Right lobe of liver (tissue), 6 donors: ENCODE data around the gene SGCD. TPM values are rescaled to one million over a fixed set of nuclear protein-coding genes. Genes with fewer than 3 reads are reported as not detected.

Source experiments
- ATAC-seq, 4 donors: fragments of 200-7000 bp; cut with Tn5 transposase; one replicate each; pipeline ENCODE4 v1.9.1; 2020; ENCODE audit warnings: mild to moderate bottlenecking in 4 of 4, moderate library complexity in 4 of 4
- DNase-seq, 3 donors: peaks; one replicate each; pipeline ENCODE4 v3.0.0-alpha.2; 2020
- H3K27ac ChIP-seq, 3 donors: fragments of 200-600 bp; one replicate each; pipeline ENCODE4 v1.8.0; 2022
- H3K27me3 ChIP-seq, 2 donors: fragments of 200-600 bp; one replicate each; pipeline ENCODE4 v1.8.0; 2022
- H3K36me3 ChIP-seq, 4 donors: fragments of 200-600 bp; sonication (generic) in 1 of 4; one replicate each; pipeline versions ENCODE4 v1.5.1 to v1.8.0; 2017 to 2022; ENCODE audit warnings: control low read depth in 1 of 4
- H3K4me1 ChIP-seq, 4 donors: fragments of 200-600 bp; sonication (generic) in 1 of 4; one replicate each; pipeline versions ENCODE4 v1.5.1 to v1.8.0; 2017 to 2022; ENCODE audit warnings: control low read depth in 1 of 4
- H3K4me3 ChIP-seq, 3 donors: fragments of 200-600 bp; one replicate each; pipeline ENCODE4 v1.8.0; 2022
- H3K9me3 ChIP-seq, 4 donors: fragments of 200-600 bp; sonication (generic) in 1 of 4; one replicate each; pipeline versions ENCODE4 v1.5.1 to v1.8.0; 2017 to 2022; ENCODE audit warnings: control low read depth in 1 of 4
- CTCF ChIP-seq, 4 donors: fragments of 200-600 bp in 3 of 4; fragments of 450-650 bp in 1 of 4; IDR thresholded peaks; one replicate each; pipeline versions ENCODE4 v1.5.1 to v1.8.0; 2016 to 2022; ENCODE audit warnings: antibody characterized with exemption in 4 of 4, mild to moderate bottlenecking in 2 of 4
- POLR2A ChIP-seq: fragments of 450-650 bp; IDR thresholded peaks from one replicate; pipeline ENCODE4 v1.6.1; 2017; ENCODE audit warnings: antibody characterized with exemption, mild to moderate bottlenecking
- WGBS: methylation state at CpG from one replicate; pipeline ENCODE4 v1.1.6; 2018; ENCODE audit warnings: low coverage, low lambda C conversion rate; ENCODE audit not compliant: insufficient coverage; ENCODE audit errors: missing lambda C conversion rate; 5-methylcytosine and 5-hydroxymethylcytosine counted together
- intact Hi-C, 2 donors: fragments of 100-400 bp; cut with DNase I; formaldehyde crosslinking; loops; one replicate each; pipeline versions ENCODE4 v1.11.2 to v1.14.1; 2022
- total RNA-seq, 6 experiments: library from RNA; depleted of rRNA in 2 of 6; stranded (reverse); fragments of >200 nt in 2 of 6; fragmentation: NEBNext Ultra II Directional in 3 of 6; extraction: Animal tissue kit (Norgen Biotek cat#: 25700) in 3 of 6; gene quantifications; one replicate each; pipeline versions ENCODE4 v1.1.0 to v1.2.4, GENCODE V29; 2016 to 2023
- donor health status: DM: no; HTN: yes; CAD: no.
- donor health status: DM: no; HTN: no; CAD: no.
- donor health status: DM: no; HTN: no; CAD: no.
- donor health status: DM: no; HTN: yes; CAD: no.
- donor health status: DM: no; HTN: yes; CAD: no.

The SGCD gene
- total RNA-seq, 6 experiments from 2014 or later, result 0.31 to 3.1 (median 0.95) TPM

- 86% methylated on average over 1 of the region's 1 CpG for WGBS
- intact Hi-C loops, result no loop called here
- ATAC-seq, result no peak
These were observed 201.7 kb downstream of the SGCD start for GRCh38 chr5:156528673-156529072.

GRCh38 chr5:156529892-156530291 is 202.9 kb downstream of the SGCD start:
- intact Hi-C loops, result no loop called here
- Histone ChIP-seq H3K27me3 (no peaks in the 10 kb centered on the region), H3K27ac (no peak overlapping the region), H3K4me3 (no peak overlapping the region), H3K4me1 (no peaks in the 10 kb centered on the region), H3K36me3 (no peaks in the 10 kb centered on the region), H3K9me3 (no peaks in the 10 kb centered on the region)
- DNase-seq (no peak), ATAC-seq (no peak)
- 22% methylated on average over 1 of the region's 1 CpG for WGBS
- TF ChIP-seq POLR2A (no peak), CTCF (IDR thresholded peaks at IDR 0.05) (no peak)

More at GRCh38 chr5:156528673-156529072, 201.7 kb downstream of the SGCD start:
- peaks cover 0 to under 1% (median 0%) of the 10 kb centered on the region in 4 donors for H3K4me1 ChIP-seq
- no peaks in the 10 kb centered on the region for H3K27me3 ChIP-seq
- H3K4me3 ChIP-seq, result no peak overlapping the region
- H3K27ac ChIP-seq, result no peak overlapping the region
- DNase-seq, result no peak
- H3K9me3 ChIP-seq, result no peaks in the 10 kb centered on the region
- TF ChIP-seq POLR2A, result no peak
- no peak for TF ChIP-seq CTCF (IDR thresholded peaks at IDR 0.05)
- H3K36me3 ChIP-seq, result no peaks in the 10 kb centered on the region

GRCh38 chr5:156531199-156531598 is 204.2 kb downstream of the SGCD start:
- ATAC-seq (no peak), DNase-seq (no peak)
- no peak overlapping the region for H3K4me3 ChIP-seq
- no peak overlapping the region for H3K27ac ChIP-seq
- no peaks in the 10 kb centered on the region for H3K9me3 ChIP-seq
- intact Hi-C loops, result no loop called here
- no peaks in the 10 kb centered on the region for H3K36me3 ChIP-seq
- TF ChIP-seq CTCF (IDR thresholded peaks at IDR 0.05) (no peak), POLR2A (no peak)
- H3K27me3 ChIP-seq, result no peaks in the 10 kb centered on the region
- WGBS, result 100% methylated on average over 2 of the region's 2 CpGs
- no peaks in the 10 kb centered on the region for H3K4me1 ChIP-seq

GRCh38 chr5:156532921-156533320 is 206.0 kb downstream of the SGCD start:
- no peak for ATAC-seq
- no peak for TF ChIP-seq POLR2A
- TF ChIP-seq CTCF (IDR thresholded peaks at IDR 0.05), result no peak
- intact Hi-C loops, result no loop called here
- Histone ChIP-seq H3K27me3 (no peaks in the 10 kb centered on the region), H3K9me3 (no peaks in the 10 kb centered on the region), H3K4me3 (no peak overlapping the region), H3K4me1 (no peaks in the 10 kb centered on the region), H3K36me3 (no peaks in the 10 kb centered on the region), H3K27ac (no peak overlapping the region)
- DNase-seq, result no peak
- WGBS, result 54% methylated on average over 3 of the region's 4 CpGs

- H3K27me3 ChIP-seq, result no peaks in the 10 kb centered on the region
- WGBS, result 75% methylated on average over 2 of the region's 2 CpGs
- no peaks in the 10 kb centered on the region for H3K9me3 ChIP-seq
- intact Hi-C loops, result no loop called here
- DNase-seq, result no peak
- H3K27ac ChIP-seq, result no peak overlapping the region
- TF ChIP-seq POLR2A (no peak), CTCF (IDR thresholded peaks at IDR 0.05) (no peak)
- ATAC-seq, result no peak
- H3K36me3 ChIP-seq, result no peaks in the 10 kb centered on the region
- no peak overlapping the region for H3K4me3 ChIP-seq
- H3K4me1 ChIP-seq, result no peaks in the 10 kb centered on the region
These were observed 207.1 kb downstream of the SGCD start for GRCh38 chr5:156534085-156534484.
